Body of pancreas (tissue), 2 donors: Measurements from ENCODE around the gene RASGRP2. TPM values are rescaled to one million over a fixed set of nuclear protein-coding genes. Genes with fewer than 3 reads are reported as not detected.

Source experiments
- total RNA-seq, 2 donors: library from RNA; depleted of rRNA; stranded (reverse); fragments of >200 nt; gene quantifications; one replicate each; pipeline ENCODE4 v1.1.0, GENCODE V29; 2016

The RASGRP2 gene
- total RNA-seq, 2 donors from 2014 or later, result 4.6 to 17.9 TPM

Other genes starting within 250 kb of the RASGRP2 start
- not detected for gene SLC22A11, start 188.2 kb downstream of the RASGRP2 start, total RNA-seq
- not detected for gene SLC22A12, start 152.9 kb downstream of the RASGRP2 start, total RNA-seq
- 1 to 10 TPM; 1.3 to 4.9 TPM for gene NRXN2, start 20.9 kb downstream of the RASGRP2 start, total RNA-seq
- 1 to 10 TPM in 1 of 2 donors, under 1 TPM in 1; 0.78 to 4.3 TPM for gene PYGM, start 15.8 kb upstream of the RASGRP2 start, total RNA-seq
- gene SF1, start 34.4 kb upstream of the RASGRP2 start, total RNA-seq, result 100 to 1,000 TPM; 150 to 470 TPM
- 10 to 100 TPM; 10.4 to 18.1 TPM for gene MAP4K2, start 59.1 kb upstream of the RASGRP2 start, total RNA-seq
- gene MEN1, start 66.4 kb upstream of the RASGRP2 start, total RNA-seq, result 10 to 100 TPM; 18.8 to 18.9 TPM
- gene CDC42BPG, start 100.5 kb upstream of the RASGRP2 start, total RNA-seq, result 10 to 100 TPM; 13.5 to 18.9 TPM
- 10 to 100 TPM; 18.7 to 45.2 TPM for gene EHD1, start 134.5 kb upstream of the RASGRP2 start, total RNA-seq
- 10 to 100 TPM; 16.3 to 34.3 TPM for gene ATG2A, start 173.1 kb upstream of the RASGRP2 start, total RNA-seq
- gene PPP2R5B, start 180.5 kb upstream of the RASGRP2 start, total RNA-seq, result 10 to 100 TPM; 12.7 to 35.6 TPM
- gene GPHA2, start 191.8 kb upstream of the RASGRP2 start, total RNA-seq, result 10 to 100 TPM in 1 of 2 donors, 1 to 10 TPM in 1; 7.3 to 18.5 TPM
- under 1 TPM in 1 of 2 donors, not detected in 1; 0.78 TPM for gene MAJIN, start 228.0 kb upstream of the RASGRP2 start, total RNA-seq